ENCODE data around the gene PRKAR1B.

DNA sequence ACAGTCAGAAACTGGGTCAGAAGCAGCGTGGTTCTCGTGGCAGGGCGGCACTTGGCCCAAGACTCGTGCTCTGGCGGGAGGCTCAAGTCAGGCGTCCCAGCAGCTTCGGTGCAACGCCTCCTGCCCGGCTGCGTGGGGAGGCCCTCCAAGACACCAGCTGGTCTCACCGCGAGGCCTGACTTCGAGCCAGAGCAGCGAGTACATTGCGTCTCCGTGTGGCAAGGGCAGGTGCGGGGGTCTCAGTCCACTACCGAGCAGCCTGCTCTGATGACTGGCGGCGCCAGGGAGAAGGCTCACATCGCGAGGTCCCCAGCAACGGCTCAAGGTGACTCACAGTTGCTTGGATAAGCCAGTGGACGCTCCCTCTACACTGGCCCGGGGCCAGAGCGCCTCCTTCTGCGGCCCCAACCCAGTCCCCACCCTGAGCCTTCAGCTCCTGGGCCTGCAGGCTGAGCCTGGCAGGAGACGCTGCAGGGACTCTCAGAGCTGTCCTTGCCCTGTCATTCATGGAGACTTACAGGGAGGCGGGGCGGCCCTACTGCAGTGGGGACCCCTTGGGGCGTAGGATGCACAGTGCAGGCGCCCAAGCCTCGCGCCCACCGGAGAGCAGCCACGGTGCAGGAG, 41.9 kb upstream of the PRKAR1B start:
- TF ChIP-seq POLR2A (IDR thresholded peaks at IDR 0.05): no peak
- peak in 1 of 4 donors; percentile 68 for TF ChIP-seq EP300 (IDR thresholded peaks at IDR 0.05)

Measured in sigmoid colon (tissue), 4 donors.